Erythroblast (primary cell): Measurements from ENCODE around the gene GSTO2.
A peak's percentile ranks its signal among the peaks of the same experiment; 100 is the strongest.

Experiments used
- DNase-seq, 2 experiments: peaks; one replicate each; lab custom pipeline; 2025; lab: John Stamatoyannopoulos, UW
- GATA1 ChIP-seq: IDR thresholded peaks from 2 replicates; pipeline ENCODE4 v1.6.1; 2011; ENCODE audit warnings: low read depth, mild to moderate bottlenecking, control low read depth, low read length, moderate library complexity
- POLR2A ChIP-seq: IDR thresholded peaks from 2 replicates; pipeline ENCODE4 v1.6.1; 2011; ENCODE audit warnings: mild to moderate bottlenecking, low read length

GSTO2 gene

DNA sequence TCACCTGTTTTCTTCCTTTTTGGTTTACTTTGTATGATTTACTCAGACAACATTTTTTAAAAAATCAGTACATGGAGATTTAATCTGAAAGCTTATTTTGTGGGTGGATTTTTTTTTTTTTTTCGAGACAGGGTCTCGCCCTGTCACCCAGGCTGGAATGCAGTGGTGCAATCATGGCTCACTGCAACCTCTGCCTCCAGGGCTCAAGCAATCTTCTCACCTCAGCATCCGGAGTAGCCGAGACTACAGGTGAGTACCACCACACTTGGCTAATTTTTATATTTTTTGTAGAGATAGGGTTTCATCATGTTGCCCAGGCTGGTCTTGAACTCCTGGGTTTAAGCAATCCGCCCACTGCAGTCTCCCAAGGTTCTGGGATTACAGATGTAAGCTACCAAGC is 11.7 kb upstream of the GSTO2 start:
- TF ChIP-seq GATA1: no peak
- no peak for TF ChIP-seq POLR2A
- DNase-seq: no peak

DNA sequence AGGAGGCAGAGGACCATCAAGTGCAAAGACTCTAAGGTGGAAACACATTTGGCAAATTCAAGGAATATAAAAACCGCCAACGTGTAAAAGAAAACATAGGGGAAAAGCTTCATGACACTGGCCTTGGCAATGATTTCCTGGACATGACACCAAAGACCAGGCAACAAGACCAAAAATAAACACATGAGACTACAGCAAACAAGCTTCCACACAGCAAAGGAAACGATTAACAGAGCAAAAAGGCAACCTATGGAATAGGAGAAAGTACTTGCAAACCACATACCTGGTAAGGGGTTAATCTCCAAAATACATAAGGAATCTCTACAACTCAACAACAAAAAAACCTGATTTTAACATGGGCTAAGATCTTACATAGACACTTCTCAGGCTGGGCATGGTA is 10.8 kb upstream of the GSTO2 start:
- no peak for TF ChIP-seq POLR2A
- no peak for TF ChIP-seq GATA1
- DNase-seq: no peak

DNA sequence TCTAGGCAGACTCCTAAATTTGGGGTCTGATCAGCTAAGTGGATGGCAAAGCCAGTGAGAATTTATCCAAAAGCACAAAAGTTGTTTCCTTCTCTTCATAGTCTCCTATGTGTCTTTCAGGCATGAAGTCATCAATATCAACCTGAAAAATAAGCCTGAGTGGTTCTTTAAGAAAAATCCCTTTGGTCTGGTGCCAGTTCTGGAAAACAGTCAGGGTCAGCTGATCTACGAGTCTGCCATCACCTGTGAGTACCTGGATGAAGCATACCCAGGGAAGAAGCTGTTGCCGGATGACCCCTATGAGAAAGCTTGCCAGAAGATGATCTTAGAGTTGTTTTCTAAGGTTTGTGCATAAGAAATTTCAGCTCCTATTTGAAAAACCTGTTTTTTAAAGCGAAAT is 9.5 kb upstream of the GSTO2 start:
- DNase-seq: no peak
- TF ChIP-seq POLR2A: peak; percentile 47
- no peak for TF ChIP-seq GATA1

DNA sequence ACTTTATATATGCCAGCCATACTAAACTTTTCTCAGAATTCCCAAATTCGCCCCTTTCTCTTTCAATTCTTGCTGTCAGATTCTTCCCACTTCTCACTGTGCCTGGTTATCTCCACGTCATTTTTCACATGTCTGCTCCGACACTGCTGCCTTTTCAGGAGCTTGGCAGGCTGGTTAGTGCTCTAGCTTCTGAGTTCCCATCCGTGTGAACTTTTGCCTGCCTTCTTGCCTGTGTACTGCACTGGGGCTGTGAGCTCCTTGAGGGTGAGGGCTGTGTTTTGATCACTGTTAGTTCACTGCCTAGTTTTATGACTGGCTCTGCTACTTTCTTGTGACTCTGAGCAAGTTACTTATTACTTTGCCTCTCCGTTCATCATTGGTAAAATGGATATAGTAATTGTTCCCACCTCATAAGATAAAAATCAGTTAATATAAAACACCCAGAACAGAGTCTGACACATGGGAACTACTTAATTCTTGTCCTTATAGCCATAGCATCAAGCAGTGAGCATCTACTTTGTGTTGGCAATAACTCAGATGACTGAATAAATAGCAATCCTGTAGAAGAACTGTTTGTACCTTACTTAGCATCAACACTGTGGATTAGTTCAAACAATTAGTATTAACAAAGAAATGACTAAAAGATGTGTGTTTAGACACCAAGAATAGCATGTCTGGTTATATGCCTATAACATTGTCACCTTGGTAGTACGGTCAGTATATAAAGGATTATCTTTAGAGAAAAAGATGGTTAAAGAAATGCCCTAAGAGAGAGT is 8.8 kb upstream of the GSTO2 start:
- TF ChIP-seq POLR2A: peak; percentile 33
- TF ChIP-seq GATA1: no peak
- no peak for DNase-seq

DNA sequence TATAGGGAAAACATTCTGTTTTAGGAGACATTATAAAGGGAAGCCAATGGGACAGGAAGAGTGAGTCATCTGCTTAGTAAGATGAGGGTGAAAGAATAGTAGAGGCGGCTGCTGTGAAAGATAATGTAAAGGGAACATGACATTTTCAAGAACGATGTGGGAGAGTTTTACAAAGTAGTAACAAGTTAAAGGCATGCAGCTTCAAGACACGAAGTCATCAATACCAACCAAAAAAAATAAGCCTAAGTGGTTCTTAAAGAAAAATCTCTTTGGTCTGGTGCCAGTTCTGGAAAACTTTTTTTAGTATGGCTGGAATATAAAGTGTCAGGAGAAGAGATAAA is 8.2 kb upstream of the GSTO2 start:
- peak; percentile 62 to 79 for DNase-seq
- TF ChIP-seq POLR2A (peak; percentile 30), GATA1 (no peak)

DNA sequence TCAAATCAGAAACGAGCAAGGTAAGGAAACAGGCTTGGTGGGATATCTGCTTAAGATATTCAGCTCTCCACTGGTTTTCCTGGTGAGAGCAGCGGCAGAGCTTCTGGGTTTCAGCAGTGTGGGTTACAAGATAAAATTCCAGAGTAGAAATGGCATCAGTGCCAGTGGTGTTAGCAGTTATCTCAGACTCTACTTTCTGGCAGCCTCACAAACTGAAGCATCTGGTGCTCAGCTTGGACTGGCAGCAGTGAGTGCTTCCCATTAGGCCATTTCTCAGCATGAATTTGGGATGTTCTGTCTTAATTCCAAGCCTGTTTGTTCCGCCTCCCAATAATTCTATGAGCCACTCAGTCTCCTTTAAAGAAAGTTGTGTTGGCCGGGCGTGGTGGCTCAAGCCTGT is 6.9 kb upstream of the GSTO2 start:
- DNase-seq: no peak
- TF ChIP-seq GATA1: no peak
- TF ChIP-seq POLR2A: no peak

DNA sequence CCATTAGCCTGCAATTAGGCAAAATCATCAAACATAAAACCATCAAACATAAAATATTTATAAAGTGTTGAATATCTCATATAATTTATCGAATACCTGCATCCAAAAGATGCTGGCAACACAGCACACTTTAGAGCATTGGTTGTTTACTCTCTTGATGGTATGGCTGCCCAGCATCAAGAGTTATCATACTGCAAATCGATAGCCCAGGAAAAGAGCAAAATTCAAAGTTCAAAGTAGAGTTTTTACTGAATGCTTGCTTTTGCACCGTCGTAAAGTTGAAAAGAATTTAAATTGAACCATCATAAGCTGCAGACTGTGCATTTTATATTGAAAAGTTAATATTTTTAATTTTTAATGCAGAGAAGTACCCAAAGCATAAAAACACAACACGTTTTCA is 4.2 kb upstream of the GSTO2 start:
- DNase-seq: no peak
- TF ChIP-seq POLR2A: no peak
- no peak for TF ChIP-seq GATA1

DNA sequence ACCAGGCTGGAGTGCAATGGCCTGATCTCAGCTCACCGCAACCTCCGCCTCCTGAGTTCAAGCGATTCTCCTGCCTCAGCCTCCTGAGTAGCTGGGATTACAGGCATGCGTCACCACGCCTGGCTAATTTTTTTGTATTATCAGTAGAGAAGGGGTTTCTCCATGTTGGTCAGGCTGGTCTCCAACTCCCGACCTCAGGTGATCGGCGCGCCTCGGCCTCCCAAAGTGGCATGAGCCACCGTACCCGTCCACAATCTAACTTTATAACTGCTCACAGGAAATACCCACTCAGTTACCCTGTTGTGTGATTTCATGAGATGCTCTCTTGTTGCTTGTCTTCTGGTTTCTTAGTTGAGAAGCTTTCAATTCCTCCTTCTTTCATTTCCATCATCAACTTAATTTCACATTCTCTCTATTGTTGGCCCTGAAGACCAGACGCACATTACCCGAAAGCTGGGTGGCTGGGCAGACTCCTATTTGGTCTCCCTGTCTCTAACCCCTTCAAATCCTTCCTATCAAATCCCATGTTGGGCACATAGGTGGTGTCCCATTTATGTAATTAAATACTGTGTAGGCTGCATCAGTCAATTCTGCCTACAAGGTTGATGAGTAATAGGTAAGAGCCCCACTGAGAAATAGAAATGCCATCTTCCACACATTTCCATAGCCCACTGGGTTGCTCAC is 1.1 kb upstream of the GSTO2 start:
- TF ChIP-seq POLR2A (no peak), GATA1 (no peak)
- DNase-seq: no peak

DNA sequence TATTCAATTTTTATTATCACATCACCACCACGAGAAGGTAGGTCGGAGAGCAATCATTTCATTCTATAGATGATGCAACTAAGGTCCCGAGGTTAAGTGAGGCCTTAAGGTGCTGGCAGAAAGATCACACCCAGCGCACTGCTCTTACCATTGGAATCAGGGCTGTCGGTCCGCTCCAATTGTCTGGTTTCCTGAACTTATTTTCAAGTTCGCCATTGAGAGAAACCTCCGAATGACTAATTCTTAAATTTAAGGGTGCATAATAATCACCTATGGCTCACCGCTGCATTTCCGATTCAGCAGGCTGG is 625 bp upstream of the GSTO2 start:
- peak; percentile 62 to 75 for DNase-seq
- TF ChIP-seq GATA1 (no peak), POLR2A (no peak)

DNA sequence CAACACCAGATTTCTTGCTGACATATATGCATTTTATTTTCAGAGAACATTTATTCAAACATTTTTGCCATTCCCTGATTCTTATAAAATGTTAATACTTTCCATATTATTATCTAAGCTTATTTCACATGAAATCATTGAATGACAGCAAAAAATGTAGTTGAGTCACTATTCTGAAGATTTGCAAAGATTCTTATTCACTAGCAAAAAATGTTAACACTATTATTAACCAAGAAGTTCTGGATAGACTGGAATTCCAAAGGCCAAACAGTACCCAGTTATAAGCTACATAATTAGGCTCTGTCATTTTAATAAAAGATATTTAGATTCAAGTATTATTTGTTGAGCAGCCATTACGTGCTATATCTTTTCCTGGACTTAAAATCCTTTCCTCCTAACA is 4.3 kb downstream of the GSTO2 start:
- TF ChIP-seq GATA1: no peak
- no peak for TF ChIP-seq POLR2A
- no peak for DNase-seq

DNA sequence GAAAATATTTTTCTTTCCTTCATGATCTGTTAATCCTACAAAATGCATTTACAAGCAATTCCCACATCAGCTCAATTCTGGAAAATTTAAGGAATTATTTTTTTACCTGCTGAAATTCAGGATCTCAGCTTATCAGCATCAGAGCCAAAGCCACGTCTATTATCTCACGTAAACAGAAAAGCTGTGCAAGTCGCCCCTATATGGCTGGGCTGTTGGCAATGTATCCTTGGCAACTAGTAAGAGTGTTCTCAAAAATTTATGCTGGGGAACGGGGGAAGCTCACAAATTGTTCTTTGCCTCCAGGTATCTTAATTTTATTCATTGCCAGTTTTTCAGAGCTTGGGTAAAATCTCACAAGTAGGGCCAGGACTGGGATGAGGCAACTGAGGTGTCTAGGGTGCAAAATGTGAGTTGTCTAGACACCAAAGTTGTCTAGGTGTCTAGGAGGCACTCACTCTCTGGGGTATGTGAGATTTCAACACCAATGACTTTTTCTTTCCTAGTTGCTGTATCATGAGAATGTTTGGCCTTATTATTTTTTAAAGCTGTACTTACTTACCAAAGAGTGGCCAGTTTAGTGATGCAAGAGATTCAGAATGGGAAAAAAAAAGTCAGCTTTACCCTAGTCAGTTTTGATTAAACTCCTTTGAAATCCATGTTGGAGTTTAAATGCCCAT is 5.1 kb downstream of the GSTO2 start:
- peak; percentile 46 to 74 for DNase-seq
- TF ChIP-seq POLR2A: no peak
- TF ChIP-seq GATA1: no peak

DNA sequence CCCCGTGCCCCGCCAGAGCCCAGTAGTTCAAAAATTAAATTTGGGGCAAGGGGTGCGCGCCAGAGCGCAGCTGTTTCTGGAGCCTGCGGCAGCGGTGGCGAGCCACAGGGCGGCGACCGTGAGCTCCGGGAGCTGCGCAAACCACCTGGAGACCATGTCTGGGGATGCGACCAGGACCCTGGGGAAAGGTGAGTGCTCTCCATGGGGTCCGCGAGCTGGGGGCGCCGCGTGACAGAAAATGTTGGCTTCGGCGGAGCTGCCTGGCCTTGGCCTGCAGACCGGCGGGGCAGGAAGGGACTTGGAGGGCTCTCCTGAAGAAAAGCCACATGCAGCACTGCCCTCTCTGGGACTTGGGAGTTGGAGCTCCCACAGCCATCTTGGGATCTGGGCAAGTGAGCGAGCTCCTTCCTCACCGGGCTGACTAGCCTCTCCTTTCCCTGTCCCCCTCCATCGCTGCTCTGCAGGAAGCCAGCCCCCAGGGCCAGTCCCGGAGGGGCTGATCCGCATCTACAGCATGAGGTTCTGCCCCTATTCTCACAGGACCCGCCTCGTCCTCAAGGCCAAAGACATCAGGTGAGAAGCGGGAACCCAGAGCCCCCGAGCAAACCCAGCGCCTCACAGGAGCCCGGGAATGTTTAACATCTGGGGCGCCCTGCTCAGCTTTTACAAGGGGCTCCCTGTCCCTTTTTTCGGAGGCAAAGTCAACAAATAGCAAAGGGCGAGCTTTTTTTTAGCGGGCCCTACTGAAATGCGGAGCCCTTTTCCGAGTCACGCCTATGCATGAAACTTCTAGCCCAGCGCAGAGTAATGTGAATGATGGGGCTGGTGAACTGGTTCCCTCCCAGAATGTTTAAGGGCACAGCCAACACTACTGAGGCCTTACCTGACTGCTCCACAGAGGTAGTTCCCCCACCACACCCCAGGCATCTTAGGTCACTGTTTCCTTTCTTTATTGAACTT is 6.1 kb downstream of the GSTO2 start:
- TF ChIP-seq POLR2A (no peak), GATA1 (no peak)
- peak; percentile 68 to 76 for DNase-seq

DNA sequence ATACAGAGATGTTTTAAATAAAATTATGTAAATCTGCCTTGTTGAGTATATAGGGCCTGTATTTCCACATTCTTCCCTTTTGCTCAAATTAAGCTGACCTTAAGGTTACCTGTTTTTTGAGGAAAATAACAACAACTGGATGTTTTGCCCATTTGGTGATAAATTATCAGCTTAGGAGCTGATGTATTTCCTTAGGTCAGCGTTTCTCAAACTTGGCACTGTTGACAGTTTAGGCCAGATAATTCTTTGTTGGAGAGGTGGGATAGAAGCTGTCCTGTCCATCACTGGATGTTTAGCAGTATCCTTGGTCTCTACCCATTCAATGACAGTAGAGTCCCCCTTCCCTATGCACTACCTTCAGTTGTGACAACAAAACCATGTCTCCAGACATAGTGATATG is 7.2 kb downstream of the GSTO2 start:
- DNase-seq: no peak
- TF ChIP-seq GATA1: no peak
- TF ChIP-seq POLR2A: no peak
